Neural cell (in vitro differentiated cells): ENCODE results near the gene GNAT3. TPM values are rescaled to one million over a fixed set of nuclear protein-coding genes. Genes with fewer than 3 reads are reported as not detected.
A peak's percentile ranks its signal among the peaks of the same experiment; 100 is the strongest.

Experiments
- H2AFZ ChIP-seq: fragments of 200-600, 300-800 bp; sonication (generic), shearing (Covaris generic); 2 replicates; pipeline ENCODE4 v1.6.0; 2014; ENCODE audit warnings: low read depth, mild to moderate bottlenecking, antibody characterized with exemption, low read length, moderate library complexity
- H3F3A ChIP-seq: fragments of 200-600 bp; shearing (Covaris generic); 2 replicates; pipeline ENCODE4 v1.6.1; 2016; ENCODE audit warnings: mild to moderate bottlenecking, moderate library complexity, mixed read lengths, antibody characterized with exemption, low read length; ENCODE audit not compliant: insufficient read depth, poor library complexity, severe bottlenecking
- H3K27ac ChIP-seq: fragments of 200-600, 300-800 bp; sonication (generic), shearing (Covaris generic); 2 replicates; pipeline ENCODE4 v1.5.1; 2014; ENCODE audit warnings: mild to moderate bottlenecking, low read length, moderate library complexity
- H3K27me3 ChIP-seq: fragments of 300-800, 200-600 bp; sonication (generic), shearing (Covaris generic); 2 replicates; pipeline ENCODE4 v1.6.0; 2014; ENCODE audit warnings: mild to moderate bottlenecking, low read depth, low read length, moderate library complexity; ENCODE audit not compliant: insufficient read depth
- H3K36me3 ChIP-seq: fragments of 300-800, 200-600 bp; sonication (generic), shearing (Covaris generic); 2 replicates; pipeline ENCODE4 v1.5.1; 2014; ENCODE audit warnings: mild to moderate bottlenecking, antibody characterized with exemption, low read length, moderate library complexity; ENCODE audit not compliant: insufficient read depth
- H3K4me2 ChIP-seq: fragments of 300-800, 200-600 bp; sonication (generic), shearing (Covaris generic); 2 replicates; pipeline ENCODE4 v1.6.0; 2014; ENCODE audit warnings: mild to moderate bottlenecking, low read length
- H3K4me3 ChIP-seq: fragments of 300-800, 200-600 bp; sonication (generic), shearing (Covaris generic); 2 replicates; pipeline ENCODE4 v1.5.1; 2014; ENCODE audit warnings: mild to moderate bottlenecking, low read length, moderate library complexity
- H3K79me2 ChIP-seq: fragments of 200-600 bp; shearing (Covaris generic); replicated peaks from 2 replicates; pipeline ENCODE4 v1.6.0; 2014; ENCODE audit warnings: mild to moderate bottlenecking, low read length, moderate library complexity; ENCODE audit not compliant: insufficient read depth
- H3K9ac ChIP-seq: fragments of 300-800, 200-600 bp; sonication (generic), shearing (Covaris generic); 2 replicates; pipeline ENCODE4 v1.6.1; 2016; ENCODE audit warnings: mild to moderate bottlenecking, low read length, mixed read lengths
- H3K9me2 ChIP-seq: fragments of 200-600 bp; shearing (Covaris generic); 2 replicates; pipeline ENCODE4 v1.6.1; 2016; ENCODE audit warnings: mild to moderate bottlenecking, low read length, mixed read lengths; ENCODE audit not compliant: insufficient read depth
- H3K9me3 ChIP-seq: fragments of 200-600, 300-800 bp; sonication (generic), shearing (Covaris generic); 2 replicates; pipeline ENCODE4 v1.6.1; 2016; ENCODE audit warnings: mild to moderate bottlenecking, mixed run types, low read length, moderate library complexity, mixed read lengths
- H4K20me1 ChIP-seq: fragments of 200-600 bp; shearing (Covaris generic); 2 replicates; pipeline ENCODE4 v1.6.1; 2016; ENCODE audit warnings: mild to moderate bottlenecking, mixed run types; ENCODE audit not compliant: insufficient read depth
- EP300 ChIP-seq: fragments of 450-650 bp; conservative IDR thresholded peaks from 2 replicates; pipeline ENCODE4 v1.6.1; 2014; ENCODE audit warnings: antibody characterized with exemption, mild to moderate bottlenecking, moderate library complexity; ENCODE audit not compliant: poor library complexity, severe bottlenecking
- EZH2 ChIP-seq: fragments of 200-600, 300-800 bp; shearing (Covaris generic), sonication (generic); IDR thresholded peaks from 2 replicates; pipeline ENCODE4 v1.6.1; 2014; ENCODE audit warnings: antibody characterized with exemption, low read length, borderline replicate concordance, mild to moderate bottlenecking; ENCODE audit not compliant: insufficient read depth, poor library complexity, severe bottlenecking
- MXI1 ChIP-seq: fragments of 450-650 bp; conservative IDR thresholded peaks from 2 replicates; pipeline ENCODE4 v1.6.1; 2014; ENCODE audit warnings: antibody characterized with exemption, mild to moderate bottlenecking; ENCODE audit not compliant: poor library complexity, severe bottlenecking
- POLR2AphosphoS5 ChIP-seq: IDR thresholded peaks from 2 replicates; pipeline ENCODE4 v1.6.1; 2012
- RAD21 ChIP-seq: fragments of 450-650 bp; conservative IDR thresholded peaks from 2 replicates; pipeline ENCODE4 v1.6.1; 2014; ENCODE audit warnings: antibody characterized with exemption, mild to moderate bottlenecking, moderate library complexity
- SMC3 ChIP-seq: fragments of 450-650 bp; conservative IDR thresholded peaks from 2 replicates; pipeline ENCODE4 v1.6.1; 2014; ENCODE audit warnings: antibody characterized with exemption, mild to moderate bottlenecking, moderate library complexity; ENCODE audit not compliant: poor library complexity
- TAF1 ChIP-seq: IDR thresholded peaks from 2 replicates; pipeline ENCODE4 v1.6.1; 2012; ENCODE audit warnings: low read depth
- polyA plus RNA-seq: library from polyadenylated mRNA; depleted of rRNA; stranded (reverse); fragments of >200 nt; gene quantifications from 2 replicates; pipeline ENCODE4 v1.2.3, GENCODE V29; 2014
- TF ChIP-seq, protein P1 (sequence below): fragments of 450-650 bp; IDR thresholded peaks from 2 replicates; pipeline ENCODE4 v1.5.1; 2014; ENCODE audit warnings: antibody characterized with exemption, mild to moderate bottlenecking, moderate library complexity; ENCODE audit not compliant: poor library complexity, severe bottlenecking
- TF ChIP-seq, protein P2 (sequence below): IDR thresholded peaks from 2 replicates; pipeline ENCODE4 v1.6.1; 2012; ENCODE audit warnings: borderline replicate concordance

Gene GNAT3
- polyA plus RNA-seq, 1 donor from 2014 or later: not detected

DNA sequence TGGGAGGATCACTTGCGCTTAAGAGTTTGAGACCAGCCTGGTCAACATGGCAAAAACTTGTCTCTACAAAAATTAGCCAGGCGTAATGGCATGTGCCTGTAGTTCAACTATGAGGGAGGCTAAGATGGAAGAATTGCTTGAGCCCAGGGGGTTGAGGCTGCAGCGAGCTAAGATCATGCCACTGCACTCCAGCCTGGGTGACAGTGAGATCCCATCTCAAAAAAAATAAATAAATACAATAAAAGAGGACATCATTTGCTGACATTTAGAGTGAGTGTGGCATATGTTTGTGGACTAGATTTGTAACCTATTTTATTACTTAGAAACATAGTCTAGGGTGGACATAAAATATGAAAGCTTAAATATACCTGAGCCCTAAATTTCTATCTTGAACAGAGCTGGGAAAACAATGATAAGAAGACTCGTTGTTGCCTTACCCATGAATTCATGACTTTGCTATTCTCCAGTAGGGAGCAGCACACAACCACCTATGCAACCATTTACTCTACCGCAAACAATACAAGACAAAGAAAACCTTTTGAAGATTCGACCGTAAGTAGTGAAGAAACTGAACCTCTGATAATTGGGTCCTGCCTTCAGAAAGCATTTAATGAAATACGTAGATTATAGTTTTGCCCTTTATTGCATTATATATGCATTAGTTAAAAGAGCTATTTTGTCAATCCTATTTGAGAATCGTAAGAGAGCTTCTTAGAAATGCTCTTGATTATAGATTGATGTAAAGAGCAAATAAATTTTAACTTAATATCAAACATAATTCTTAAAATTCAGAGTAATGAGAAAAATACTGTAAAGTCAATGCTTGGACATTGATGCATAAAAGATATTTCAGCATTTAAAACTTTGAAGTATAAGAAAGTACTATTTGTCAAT is 83.5 kb downstream of the GNAT3 start:
- TF ChIP-seq EP300 (no peak), SMC3 (peak; percentile 32), POLR2AphosphoS5 (no peak), EZH2 (no peak), TAF1 (no peak), RAD21 (peak; percentile 58)
- TF ChIP-seq, protein P1, sequence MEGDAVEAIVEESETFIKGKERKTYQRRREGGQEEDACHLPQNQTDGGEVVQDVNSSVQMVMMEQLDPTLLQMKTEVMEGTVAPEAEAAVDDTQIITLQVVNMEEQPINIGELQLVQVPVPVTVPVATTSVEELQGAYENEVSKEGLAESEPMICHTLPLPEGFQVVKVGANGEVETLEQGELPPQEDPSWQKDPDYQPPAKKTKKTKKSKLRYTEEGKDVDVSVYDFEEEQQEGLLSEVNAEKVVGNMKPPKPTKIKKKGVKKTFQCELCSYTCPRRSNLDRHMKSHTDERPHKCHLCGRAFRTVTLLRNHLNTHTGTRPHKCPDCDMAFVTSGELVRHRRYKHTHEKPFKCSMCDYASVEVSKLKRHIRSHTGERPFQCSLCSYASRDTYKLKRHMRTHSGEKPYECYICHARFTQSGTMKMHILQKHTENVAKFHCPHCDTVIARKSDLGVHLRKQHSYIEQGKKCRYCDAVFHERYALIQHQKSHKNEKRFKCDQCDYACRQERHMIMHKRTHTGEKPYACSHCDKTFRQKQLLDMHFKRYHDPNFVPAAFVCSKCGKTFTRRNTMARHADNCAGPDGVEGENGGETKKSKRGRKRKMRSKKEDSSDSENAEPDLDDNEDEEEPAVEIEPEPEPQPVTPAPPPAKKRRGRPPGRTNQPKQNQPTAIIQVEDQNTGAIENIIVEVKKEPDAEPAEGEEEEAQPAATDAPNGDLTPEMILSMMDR: peak; percentile 53
- Histone ChIP-seq H3K9me2 (no peaks in the 10 kb centered on the region), H3K36me3 (no peaks in the 10 kb centered on the region), H2AFZ (no peak overlapping the region), H3K9ac (no peak overlapping the region), H3K9me3 (no peaks in the 10 kb centered on the region), H3K79me2 (no peaks in the 10 kb centered on the region), H3K27me3 (no peaks in the 10 kb centered on the region), H3K27ac (no peak overlapping the region), H4K20me1 (no peaks in the 10 kb centered on the region), H3K4me2 (no peak overlapping the region), H3K4me3 (no peak overlapping the region), H3F3A (no peaks in the 10 kb centered on the region)

DNA sequence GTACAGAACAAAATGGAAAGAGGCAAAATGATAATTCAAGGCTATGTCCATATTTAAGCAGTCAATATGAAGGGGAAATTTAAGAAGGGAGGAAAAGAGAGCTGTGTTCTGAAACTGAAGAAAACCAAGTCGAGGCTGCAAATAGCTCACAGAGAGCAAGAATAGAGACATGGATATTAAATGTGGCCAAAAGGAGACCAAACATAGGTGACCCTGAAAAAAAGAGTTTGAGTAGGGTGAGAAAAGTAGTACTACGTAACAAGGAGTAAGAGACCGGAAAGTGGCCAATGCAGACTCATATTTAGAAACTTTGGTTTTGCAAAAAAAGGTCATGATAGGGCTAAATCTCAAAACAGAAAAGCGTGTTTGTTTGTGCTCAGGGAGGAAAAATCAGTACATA is 84.6 kb downstream of the GNAT3 start:
- no peak overlapping the region for H2AFZ ChIP-seq
- H4K20me1 ChIP-seq: no peaks in the 10 kb centered on the region
- H3K4me2 ChIP-seq: no peak overlapping the region
- H3K27me3 ChIP-seq: no peaks in the 10 kb centered on the region
- no peaks in the 10 kb centered on the region for H3F3A ChIP-seq
- no peak for TF ChIP-seq POLR2AphosphoS5
- no peak for TF ChIP-seq EZH2
- TF ChIP-seq, protein P2, sequence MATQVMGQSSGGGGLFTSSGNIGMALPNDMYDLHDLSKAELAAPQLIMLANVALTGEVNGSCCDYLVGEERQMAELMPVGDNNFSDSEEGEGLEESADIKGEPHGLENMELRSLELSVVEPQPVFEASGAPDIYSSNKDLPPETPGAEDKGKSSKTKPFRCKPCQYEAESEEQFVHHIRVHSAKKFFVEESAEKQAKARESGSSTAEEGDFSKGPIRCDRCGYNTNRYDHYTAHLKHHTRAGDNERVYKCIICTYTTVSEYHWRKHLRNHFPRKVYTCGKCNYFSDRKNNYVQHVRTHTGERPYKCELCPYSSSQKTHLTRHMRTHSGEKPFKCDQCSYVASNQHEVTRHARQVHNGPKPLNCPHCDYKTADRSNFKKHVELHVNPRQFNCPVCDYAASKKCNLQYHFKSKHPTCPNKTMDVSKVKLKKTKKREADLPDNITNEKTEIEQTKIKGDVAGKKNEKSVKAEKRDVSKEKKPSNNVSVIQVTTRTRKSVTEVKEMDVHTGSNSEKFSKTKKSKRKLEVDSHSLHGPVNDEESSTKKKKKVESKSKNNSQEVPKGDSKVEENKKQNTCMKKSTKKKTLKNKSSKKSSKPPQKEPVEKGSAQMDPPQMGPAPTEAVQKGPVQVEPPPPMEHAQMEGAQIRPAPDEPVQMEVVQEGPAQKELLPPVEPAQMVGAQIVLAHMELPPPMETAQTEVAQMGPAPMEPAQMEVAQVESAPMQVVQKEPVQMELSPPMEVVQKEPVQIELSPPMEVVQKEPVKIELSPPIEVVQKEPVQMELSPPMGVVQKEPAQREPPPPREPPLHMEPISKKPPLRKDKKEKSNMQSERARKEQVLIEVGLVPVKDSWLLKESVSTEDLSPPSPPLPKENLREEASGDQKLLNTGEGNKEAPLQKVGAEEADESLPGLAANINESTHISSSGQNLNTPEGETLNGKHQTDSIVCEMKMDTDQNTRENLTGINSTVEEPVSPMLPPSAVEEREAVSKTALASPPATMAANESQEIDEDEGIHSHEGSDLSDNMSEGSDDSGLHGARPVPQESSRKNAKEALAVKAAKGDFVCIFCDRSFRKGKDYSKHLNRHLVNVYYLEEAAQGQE: no peak
- TF ChIP-seq, protein P1: no peak
- no peak for TF ChIP-seq RAD21
- TF ChIP-seq TAF1: no peak
- TF ChIP-seq EP300: no peak
- no peak for TF ChIP-seq SMC3
- no peak for TF ChIP-seq MXI1
- no peak overlapping the region for H3K27ac ChIP-seq
- no peaks in the 10 kb centered on the region for H3K36me3 ChIP-seq
- H3K9me2 ChIP-seq: no peaks in the 10 kb centered on the region
- no peaks in the 10 kb centered on the region for H3K9me3 ChIP-seq
- no peak overlapping the region for H3K9ac ChIP-seq
- H3K79me2 ChIP-seq: no peaks in the 10 kb centered on the region
- no peak overlapping the region for H3K4me3 ChIP-seq
